Islet of Langerhans (tissue), 1 donor: ENCODE measurements around the gene HERPUD1.

ENCODE experiments used
- FAIRE-seq: peaks from one replicate; lab custom pipeline; 2011; peaks lifted over from hg19 to GRCh38; lab: Jason Lieb, UNC

The HERPUD1 gene

GRCh38 chr16:56936491-56936890, 4.5 kb downstream of the HERPUD1 start:
- no peak for FAIRE-seq

DNA sequence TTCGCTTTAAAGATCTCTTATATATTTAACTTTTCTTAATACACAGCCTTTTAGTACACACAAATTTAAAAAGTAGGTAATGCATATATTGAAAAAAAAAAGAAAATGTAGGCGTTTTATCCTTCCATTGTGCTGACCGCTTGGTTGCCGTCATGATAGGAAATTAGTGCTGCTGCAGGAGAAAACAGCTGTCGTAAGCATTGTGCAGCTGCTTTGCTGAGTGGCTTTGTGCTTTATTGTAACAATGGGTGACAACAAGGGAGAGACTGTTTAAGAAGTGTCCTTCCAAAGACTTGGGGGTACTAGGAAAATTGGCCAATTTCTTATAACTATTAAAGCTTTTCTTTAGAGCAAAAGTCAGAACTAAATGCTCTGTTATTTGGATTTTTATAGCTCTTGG, 5.0 kb downstream of the HERPUD1 start:
- FAIRE-seq, result no peak

- FAIRE-seq, result no peak
These were observed 6.9 kb downstream of the HERPUD1 start for GRCh38 chr16:56938664-56939513.

DNA sequence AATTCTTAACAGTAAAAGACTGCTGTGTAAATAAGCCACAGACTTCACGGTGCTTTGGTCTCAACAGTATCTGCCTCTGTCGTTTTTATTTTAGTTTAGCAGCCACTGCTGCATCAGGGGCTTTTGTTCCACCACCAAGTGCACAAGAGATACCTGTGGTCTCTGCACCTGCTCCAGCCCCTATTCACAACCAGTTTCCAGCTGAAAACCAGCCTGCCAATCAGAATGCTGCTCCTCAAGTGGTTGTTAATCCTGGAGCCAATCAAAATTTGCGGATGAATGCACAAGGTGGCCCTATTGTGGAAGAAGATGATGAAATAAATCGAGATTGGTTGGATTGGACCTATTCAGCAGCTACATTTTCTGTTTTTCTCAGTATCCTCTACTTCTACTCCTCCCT, 7.9 kb downstream of the HERPUD1 start:
- no peak for FAIRE-seq

- FAIRE-seq, result no peak
These were observed 9.2 kb downstream of the HERPUD1 start for GRCh38 chr16:56941092-56941491.

DNA sequence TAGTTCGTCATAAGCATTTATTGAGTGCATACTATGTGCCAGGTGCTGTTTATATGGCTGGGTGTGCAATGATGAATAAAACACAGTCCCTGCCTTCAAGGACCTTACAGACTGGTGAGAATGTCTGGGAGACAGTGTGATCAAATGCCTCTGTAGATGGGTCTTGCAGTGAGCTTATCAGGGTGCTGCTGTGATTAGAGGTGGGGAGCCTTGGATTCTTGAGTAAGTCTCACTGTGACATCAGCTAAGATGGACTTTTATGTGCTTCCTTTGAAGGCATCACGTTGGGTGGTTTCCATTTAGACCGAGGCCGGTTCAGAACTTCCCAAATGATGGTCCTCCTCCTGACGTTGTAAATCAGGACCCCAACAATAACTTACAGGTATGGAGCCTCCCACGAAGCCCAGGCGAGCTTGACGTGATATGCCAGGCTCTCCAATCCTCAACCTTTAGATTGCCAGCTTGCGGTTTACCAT, 10.0 kb downstream of the HERPUD1 start:
- FAIRE-seq, result no peak

DNA sequence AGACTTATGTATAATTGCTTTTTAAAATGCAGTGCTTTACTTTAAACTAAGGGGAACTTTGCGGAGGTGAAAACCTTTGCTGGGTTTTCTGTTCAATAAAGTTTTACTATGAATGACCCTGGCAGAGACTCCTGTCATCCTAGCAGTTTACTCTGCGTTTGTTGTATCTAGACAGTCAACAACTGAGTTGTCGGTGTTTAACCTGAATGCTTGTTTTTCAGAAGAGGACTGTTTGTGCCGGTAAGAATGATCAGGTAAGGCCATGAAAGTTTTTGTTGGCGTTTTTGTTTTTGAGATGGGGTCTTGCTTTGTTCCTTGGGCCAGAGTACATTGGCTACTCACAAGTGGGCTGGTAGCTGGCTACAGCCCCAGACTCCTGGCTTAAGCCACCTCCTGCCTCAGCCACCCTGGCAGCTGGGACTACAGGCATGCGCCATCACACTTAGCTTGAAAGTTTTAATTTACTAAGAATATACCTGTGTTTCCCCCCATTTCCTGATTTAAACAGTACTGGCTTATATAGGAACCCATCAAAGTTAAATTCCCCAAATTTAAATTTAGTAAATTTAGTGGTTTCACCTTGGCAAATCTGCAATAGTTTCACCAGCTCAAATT, 11.9 kb downstream of the HERPUD1 start:
- FAIRE-seq, result no peak

GRCh38 chr16:56944954-56945839, 13.3 kb downstream of the HERPUD1 start:
- no peak for FAIRE-seq

- no peak for FAIRE-seq
These were observed 14.0 kb downstream of the HERPUD1 start for GRCh38 chr16:56945847-56946527.

GRCh38 chr16:56946767-56947603, 15.0 kb downstream of the HERPUD1 start:
- FAIRE-seq, result no peak

DNA sequence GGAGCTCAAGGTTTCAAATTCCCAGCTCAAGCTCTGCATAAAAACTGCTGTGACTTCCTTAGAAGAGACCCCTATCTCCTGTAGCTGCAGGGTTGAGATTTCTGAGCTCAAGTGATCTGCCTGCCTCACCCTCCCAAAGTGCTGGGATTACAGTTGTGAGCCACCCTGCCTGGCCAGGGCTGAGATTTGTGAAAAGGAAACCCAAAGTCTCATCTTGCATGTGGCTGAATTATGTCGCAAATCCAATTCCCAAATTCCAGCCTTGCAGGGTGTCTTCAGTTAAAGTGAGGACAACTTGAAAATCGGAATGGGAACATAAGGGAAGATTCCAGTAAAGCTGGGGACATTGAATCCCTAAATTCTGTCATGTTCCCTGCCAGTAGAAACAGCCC, 15.7 kb downstream of the HERPUD1 start:
- FAIRE-seq, result no peak

GRCh38 chr16:56948234-56948633, 16.3 kb downstream of the HERPUD1 start:
- no peak for FAIRE-seq

GRCh38 chr16:56950051-56950450, 18.1 kb downstream of the HERPUD1 start:
- no peak for FAIRE-seq

GRCh38 chr16:56950455-56950854, 18.5 kb downstream of the HERPUD1 start:
- FAIRE-seq, result no peak

GRCh38 chr16:56950881-56951771, 19.2 kb downstream of the HERPUD1 start:
- FAIRE-seq, result no peak

DNA sequence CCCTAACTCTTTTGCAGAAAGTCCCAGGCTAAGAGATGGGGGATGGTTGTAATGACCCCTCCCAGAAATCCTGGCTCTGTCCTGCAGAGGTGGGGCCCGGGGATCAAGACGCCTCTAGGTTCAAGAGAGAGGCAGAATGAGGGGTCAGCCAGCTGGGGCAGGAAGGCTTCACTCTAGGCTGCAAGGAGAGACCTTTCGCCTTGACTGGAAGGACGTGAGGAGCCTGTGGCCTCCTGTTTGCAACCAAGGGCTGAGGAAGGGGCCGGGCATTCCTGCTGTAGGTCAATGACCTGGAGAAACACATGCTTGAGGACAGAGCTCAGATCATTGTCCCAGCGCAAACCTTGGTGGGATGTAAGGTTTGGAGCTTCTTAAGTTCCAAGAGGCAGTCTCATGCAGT, 21.1 kb downstream of the HERPUD1 start:
- FAIRE-seq, result no peak

- no peak for FAIRE-seq
These were observed 24.1 kb downstream of the HERPUD1 start for GRCh38 chr16:56956076-56956475.

GRCh38 chr16:56956756-56957155, 24.8 kb downstream of the HERPUD1 start:
- FAIRE-seq, result no peak

GRCh38 chr16:56960681-56961281, 28.8 kb downstream of the HERPUD1 start:
- no peak for FAIRE-seq

GRCh38 chr16:56961386-56961785, 29.4 kb downstream of the HERPUD1 start:
- no peak for FAIRE-seq
